Measurements from ENCODE around the gene KRTAP24-1.
A peak's percentile ranks its signal among the peaks of the same experiment; 100 is the strongest.

KRTAP24-1 gene

GRCh38 chr21:30269803-30270530, 12.8 kb downstream of the KRTAP24-1 start:
- Histone ChIP-seq H3K27me3 (ENCODE audit: control insufficient read depth, insufficient read depth, low read length) (no peaks in the 10 kb centered on the region), H3K4me3 (ENCODE audit: low read length) (no peak overlapping the region), H3K9me3 (ENCODE audit: control insufficient read depth, insufficient read depth, low read length) (peaks cover 3% of the 10 kb centered on the region), H3K36me3 (ENCODE audit: control insufficient read depth, insufficient read depth, low read length) (no peaks in the 10 kb centered on the region), H3K27ac (ENCODE audit: low read length) (no peak overlapping the region), H3K4me1 (ENCODE audit: control insufficient read depth, insufficient read depth, low read length) (no peaks in the 10 kb centered on the region)
- WGBS (ENCODE audit: insufficient coverage, insufficient read length), result no CpG with 5 or more reads among the region's 3 CpGs
- DNase-seq (ENCODE audit: low read depth, low spot score), result no peak

DNA sequence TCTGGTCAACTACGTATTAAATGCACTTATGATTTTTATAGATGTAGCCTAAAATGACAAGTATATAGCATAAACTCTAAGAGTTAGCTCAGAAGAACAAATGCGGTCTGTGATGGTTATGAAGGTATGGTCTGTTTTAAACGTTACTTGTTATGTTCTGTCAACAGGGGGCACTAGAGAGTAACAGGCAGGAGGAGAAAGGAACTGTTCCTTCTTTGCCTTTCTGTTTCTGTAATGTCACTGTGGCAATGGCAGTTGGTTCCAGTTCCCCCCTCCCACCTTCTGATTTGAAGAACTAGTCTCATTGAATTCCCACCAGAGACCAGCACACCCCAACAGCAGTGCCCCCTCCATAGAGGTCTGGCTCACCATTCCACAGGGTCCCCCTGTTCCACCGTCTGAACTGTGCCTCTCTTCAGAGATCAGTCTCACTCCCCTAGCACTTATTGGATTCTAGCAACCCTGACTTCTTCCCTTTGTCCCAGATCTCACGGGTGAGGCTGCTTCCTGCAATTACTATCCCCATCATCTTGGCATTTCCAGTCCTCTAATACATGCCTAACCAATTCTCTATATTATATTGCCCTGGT, 14.0 kb downstream of the KRTAP24-1 start:
- WGBS (ENCODE audit: insufficient coverage, insufficient read length), result no CpG with 5 or more reads among the region's 5 CpGs
- H3K27ac ChIP-seq (ENCODE audit: low read length), result no peak overlapping the region
- peaks cover 4% of the 10 kb centered on the region for H3K9me3 ChIP-seq (ENCODE audit: control insufficient read depth, insufficient read depth, low read length)
- no peak for DNase-seq (ENCODE audit: low read depth, low spot score)
- H3K36me3 ChIP-seq (ENCODE audit: control insufficient read depth, insufficient read depth, low read length), result no peaks in the 10 kb centered on the region
- H3K27me3 ChIP-seq (ENCODE audit: control insufficient read depth, insufficient read depth, low read length), result no peaks in the 10 kb centered on the region
- no peaks in the 10 kb centered on the region for H3K4me1 ChIP-seq (ENCODE audit: control insufficient read depth, insufficient read depth, low read length)
- H3K4me3 ChIP-seq (ENCODE audit: low read length), result no peak overlapping the region

- Histone ChIP-seq H3K27ac (ENCODE audit: low read length) (no peak overlapping the region), H3K4me3 (ENCODE audit: low read length) (no peak overlapping the region), H3K9me3 (ENCODE audit: control insufficient read depth, insufficient read depth, low read length) (0 out of 2 replicates have a peak, but pooled peaks cover 3% of the 10 kb centered on the region), H3K36me3 (ENCODE audit: control insufficient read depth, insufficient read depth, low read length) (no peaks in the 10 kb centered on the region), H3K27me3 (ENCODE audit: control insufficient read depth, insufficient read depth, low read length) (no peaks in the 10 kb centered on the region), H3K4me1 (ENCODE audit: control insufficient read depth, insufficient read depth, low read length) (no peaks in the 10 kb centered on the region)
- peak; percentile 9 for DNase-seq (ENCODE audit: low read depth, low spot score)
- no CpG with 5 or more reads among the region's 4 CpGs for WGBS (ENCODE audit: insufficient coverage, insufficient read length)
Measured at GRCh38 chr21:30257773-30258172, 25.0 kb downstream of the KRTAP24-1 start.

GRCh38 chr21:30256100-30256499, 26.6 kb downstream of the KRTAP24-1 start:
- Histone ChIP-seq H3K4me1 (ENCODE audit: control insufficient read depth, insufficient read depth, low read length) (no peaks in the 10 kb centered on the region), H3K27ac (ENCODE audit: low read length) (no peak overlapping the region), H3K36me3 (ENCODE audit: control insufficient read depth, insufficient read depth, low read length) (no peaks in the 10 kb centered on the region), H3K27me3 (ENCODE audit: control insufficient read depth, insufficient read depth, low read length) (no peaks in the 10 kb centered on the region), H3K9me3 (ENCODE audit: control insufficient read depth, insufficient read depth, low read length) (peaks cover 2% of the 10 kb centered on the region; the same call in 1 of the 2 replicates), H3K4me3 (ENCODE audit: low read length) (no peak overlapping the region)
- WGBS (ENCODE audit: insufficient coverage, insufficient read length), result no CpG with 5 or more reads among the region's 4 CpGs
- no peak for DNase-seq (ENCODE audit: low read depth, low spot score)

DNA sequence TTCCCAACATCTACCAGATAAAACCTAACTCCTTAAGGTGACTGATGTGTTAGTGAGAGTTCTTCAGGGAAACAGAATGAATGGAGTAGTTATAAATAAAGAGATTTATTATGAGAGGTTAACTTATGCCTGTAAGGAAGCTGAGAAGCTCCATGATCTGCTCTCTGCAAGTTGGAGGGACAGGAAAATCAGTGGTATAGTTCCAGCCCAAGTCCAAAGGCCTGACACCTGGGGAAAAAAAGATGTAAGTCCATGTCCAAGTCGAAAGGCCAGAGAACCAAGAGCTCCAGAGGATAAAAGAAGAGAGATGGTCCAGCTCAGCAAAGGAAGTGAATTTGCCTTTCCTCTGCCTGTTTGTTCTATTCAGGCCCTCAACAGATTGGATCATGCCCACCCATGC, 27.1 kb downstream of the KRTAP24-1 start:
- Histone ChIP-seq H3K27me3 (ENCODE audit: control insufficient read depth, insufficient read depth, low read length) (no peaks in the 10 kb centered on the region), H3K4me3 (ENCODE audit: low read length) (no peak overlapping the region), H3K9me3 (ENCODE audit: control insufficient read depth, insufficient read depth, low read length) (peaks cover 2% of the 10 kb centered on the region; the same call in 1 of the 2 replicates), H3K36me3 (ENCODE audit: control insufficient read depth, insufficient read depth, low read length) (no peaks in the 10 kb centered on the region), H3K27ac (ENCODE audit: low read length) (no peak overlapping the region), H3K4me1 (ENCODE audit: control insufficient read depth, insufficient read depth, low read length) (no peaks in the 10 kb centered on the region)
- no peak for DNase-seq (ENCODE audit: low read depth, low spot score)
- no CpG with 5 or more reads among the region's 1 CpG for WGBS (ENCODE audit: insufficient coverage, insufficient read length)

DNA sequence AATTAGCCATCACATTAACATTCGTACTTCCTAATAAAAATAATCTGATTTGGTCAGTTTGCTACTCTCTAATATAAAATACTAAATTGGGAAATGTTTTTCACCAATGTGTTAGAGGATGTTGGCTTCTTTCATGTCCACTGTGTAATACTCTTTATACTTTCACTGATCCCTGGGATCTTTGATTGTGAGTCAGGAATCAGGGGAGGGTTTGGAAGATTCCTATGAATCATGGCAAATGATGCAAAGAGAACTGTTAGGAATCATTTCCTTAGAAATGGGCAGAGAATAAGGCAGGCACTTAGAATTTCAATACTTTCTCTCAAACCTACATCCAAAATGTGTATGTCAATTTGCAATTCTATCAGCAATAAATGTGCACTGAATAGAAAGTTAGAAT, 31.0 kb downstream of the KRTAP24-1 start:
- Histone ChIP-seq H3K4me3 (ENCODE audit: low read length) (no peak overlapping the region), H3K36me3 (ENCODE audit: control insufficient read depth, insufficient read depth, low read length) (no peaks in the 10 kb centered on the region), H3K27ac (ENCODE audit: low read length) (no peak overlapping the region), H3K4me1 (ENCODE audit: control insufficient read depth, insufficient read depth, low read length) (no peaks in the 10 kb centered on the region), H3K9me3 (ENCODE audit: control insufficient read depth, insufficient read depth, low read length) (no peaks in the 10 kb centered on the region; the same call in 1 of the 2 replicates), H3K27me3 (ENCODE audit: control insufficient read depth, insufficient read depth, low read length) (no peaks in the 10 kb centered on the region)
- no CpG with 5 or more reads among the region's 1 CpG for WGBS (ENCODE audit: insufficient coverage, insufficient read length)
- DNase-seq (ENCODE audit: low read depth, low spot score), result no peak

GRCh38 chr21:30249936-30250335, 32.8 kb downstream of the KRTAP24-1 start:
- H3K4me3 ChIP-seq (ENCODE audit: low read length), result no peak overlapping the region
- no peak for DNase-seq (ENCODE audit: low read depth, low spot score)
- H3K9me3 ChIP-seq (ENCODE audit: control insufficient read depth, insufficient read depth, low read length), result no peaks in the 10 kb centered on the region; the same call in 1 of the 2 replicates
- no peaks in the 10 kb centered on the region for H3K27me3 ChIP-seq (ENCODE audit: control insufficient read depth, insufficient read depth, low read length)
- no peaks in the 10 kb centered on the region for H3K4me1 ChIP-seq (ENCODE audit: control insufficient read depth, insufficient read depth, low read length)
- no peaks in the 10 kb centered on the region for H3K36me3 ChIP-seq (ENCODE audit: control insufficient read depth, insufficient read depth, low read length)
- whole genome bisulfite sequencing (ENCODE audit: insufficient coverage, insufficient read length), result no CpG with 5 or more reads among the region's 3 CpGs
- H3K27ac ChIP-seq (ENCODE audit: low read length), result no peak overlapping the region

DNA sequence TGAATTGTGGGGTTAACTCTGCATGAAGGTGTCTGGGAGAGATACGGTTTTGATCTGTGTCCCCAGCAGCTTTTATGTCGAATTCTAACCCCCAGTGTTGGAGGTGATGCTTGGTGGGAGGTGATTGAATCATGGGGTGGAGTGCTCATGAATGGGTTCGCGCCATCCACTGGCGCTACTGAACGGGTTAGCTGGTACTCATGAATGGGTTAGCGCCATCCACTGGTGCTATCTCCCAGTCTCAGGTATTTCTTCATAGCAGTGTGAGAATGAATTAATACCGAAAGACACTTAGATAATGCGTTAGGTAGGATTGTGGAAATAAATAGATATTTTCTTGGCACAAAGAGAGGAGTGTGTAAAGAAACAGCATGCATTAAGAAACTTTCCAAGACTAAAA, 33.9 kb downstream of the KRTAP24-1 start:
- no peak for DNase-seq (ENCODE audit: low read depth, low spot score)
- 100% methylated on average over 2 of the region's 9 CpGs for WGBS (ENCODE audit: insufficient coverage, insufficient read length)
- Histone ChIP-seq H3K36me3 (ENCODE audit: control insufficient read depth, insufficient read depth, low read length) (no peaks in the 10 kb centered on the region), H3K9me3 (ENCODE audit: control insufficient read depth, insufficient read depth, low read length) (no peaks in the 10 kb centered on the region; the same call in 1 of the 2 replicates), H3K4me1 (ENCODE audit: control insufficient read depth, insufficient read depth, low read length) (no peaks in the 10 kb centered on the region), H3K4me3 (ENCODE audit: low read length) (no peak overlapping the region), H3K27ac (ENCODE audit: low read length) (no peak overlapping the region), H3K27me3 (ENCODE audit: control insufficient read depth, insufficient read depth, low read length) (no peaks in the 10 kb centered on the region)

- Histone ChIP-seq H3K9me3 (ENCODE audit: control insufficient read depth, insufficient read depth, low read length) (peaks cover 1% of the 10 kb centered on the region; the same call in 1 of the 2 replicates), H3K4me3 (ENCODE audit: low read length) (no peak overlapping the region), H3K27ac (ENCODE audit: low read length) (no peak overlapping the region), H3K4me1 (ENCODE audit: control insufficient read depth, insufficient read depth, low read length) (no peaks in the 10 kb centered on the region), H3K36me3 (ENCODE audit: control insufficient read depth, insufficient read depth, low read length) (no peaks in the 10 kb centered on the region), H3K27me3 (ENCODE audit: control insufficient read depth, insufficient read depth, low read length) (no peaks in the 10 kb centered on the region)
- DNase-seq (ENCODE audit: low read depth, low spot score), result no peak
Measured at GRCh38 chr21:30245061-30245460, 37.7 kb downstream of the KRTAP24-1 start.

DNA sequence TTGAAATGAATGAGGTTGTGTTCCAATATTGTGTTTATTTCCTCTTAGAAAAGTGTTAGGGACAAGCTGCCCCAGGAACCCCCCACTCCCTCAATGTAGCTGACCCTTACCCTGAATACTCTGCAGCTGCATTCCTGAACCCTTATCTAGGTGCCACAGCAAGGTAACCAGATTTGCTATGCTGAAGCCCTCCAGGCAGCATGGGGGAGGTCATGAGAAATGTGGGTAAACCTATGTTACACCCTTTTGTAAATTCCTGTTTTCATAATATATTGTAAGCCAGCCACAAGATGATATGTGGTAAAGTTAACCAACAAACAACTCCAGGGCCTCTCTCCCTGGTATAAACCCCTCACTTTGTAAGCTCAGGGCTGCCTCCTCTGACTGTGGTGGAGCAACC, 39.1 kb downstream of the KRTAP24-1 start:
- Histone ChIP-seq H3K4me3 (ENCODE audit: low read length) (no peak overlapping the region), H3K27ac (ENCODE audit: low read length) (no peak overlapping the region), H3K4me1 (ENCODE audit: control insufficient read depth, insufficient read depth, low read length) (no peaks in the 10 kb centered on the region), H3K36me3 (ENCODE audit: control insufficient read depth, insufficient read depth, low read length) (no peaks in the 10 kb centered on the region), H3K27me3 (ENCODE audit: control insufficient read depth, insufficient read depth, low read length) (no peaks in the 10 kb centered on the region), H3K9me3 (ENCODE audit: control insufficient read depth, insufficient read depth, low read length) (peaks cover 1% of the 10 kb centered on the region; the same call in 1 of the 2 replicates)
- DNase-seq (ENCODE audit: low read depth, low spot score), result no peak

GRCh38 chr21:30240661-30241060, 42.1 kb downstream of the KRTAP24-1 start:
- no peaks in the 10 kb centered on the region for H3K36me3 ChIP-seq (ENCODE audit: control insufficient read depth, insufficient read depth, low read length)
- no peak overlapping the region for H3K27ac ChIP-seq (ENCODE audit: low read length)
- no peak for DNase-seq (ENCODE audit: low read depth, low spot score)
- WGBS (ENCODE audit: insufficient coverage, insufficient read length), result no CpG with 5 or more reads among the region's 3 CpGs
- H3K4me3 ChIP-seq (ENCODE audit: low read length), result no peak overlapping the region
- peaks cover 1% of the 10 kb centered on the region; the same call in 1 of the 2 replicates for H3K9me3 ChIP-seq (ENCODE audit: control insufficient read depth, insufficient read depth, low read length)
- no peaks in the 10 kb centered on the region for H3K27me3 ChIP-seq (ENCODE audit: control insufficient read depth, insufficient read depth, low read length)
- no peaks in the 10 kb centered on the region for H3K4me1 ChIP-seq (ENCODE audit: control insufficient read depth, insufficient read depth, low read length)
